CD14-positive monocyte (primary cell): ENCODE results near the gene PHETA2. TPM values are rescaled to one million over a fixed set of nuclear protein-coding genes. Genes with fewer than 3 reads are reported as not detected.
A peak's percentile ranks its signal among the peaks of the same experiment; 100 is the strongest.

ENCODE experiments used
- DNase-seq, 3 donors: peaks; one replicate each; pipeline ENCODE4 v3.0.0-alpha.2; 2011 to 2022
- H2AFZ ChIP-seq: 2 replicates; pipeline ENCODE4 v1.6.0; 2012; ENCODE audit warnings: mild to moderate bottlenecking, low read depth, low read length, inconsistent platforms; ENCODE audit not compliant: insufficient read depth, poor library complexity, severe bottlenecking
- H3K27ac ChIP-seq, 2 donors: 1 replicate in 1 of 2; 2 replicates in 1 of 2; pipeline ENCODE4 v1.5.1; 2012 to 2013; ENCODE audit warnings: low read length in 2 of 2, control low read depth in 1 of 2, inconsistent platforms in 1 of 2, low read depth in 1 of 2, mild to moderate bottlenecking in 1 of 2
- H3K27me3 ChIP-seq, 2 donors: one replicate each; pipeline versions ENCODE4 v1.6.0 to v1.6.1; 2011 to 2013; ENCODE audit warnings: low read length in 2 of 2; ENCODE audit not compliant: control insufficient read depth in 2 of 2, insufficient read depth in 2 of 2
- H3K36me3 ChIP-seq, 2 donors: replicated peaks in 1 of 2; 1 replicate in 1 of 2; 2 replicates in 1 of 2; pipeline versions ENCODE4 v1.5.1 to v1.6.1; 2012 to 2013; ENCODE audit warnings: low read length in 2 of 2, control low read depth in 1 of 2, inconsistent platforms in 1 of 2, mild to moderate bottlenecking in 1 of 2; ENCODE audit not compliant: insufficient read depth in 2 of 2, control insufficient read depth in 1 of 2
- H3K4me1 ChIP-seq, 2 donors: 1 replicate in 1 of 2; 2 replicates in 1 of 2; pipeline versions ENCODE4 v1.5.1 to v1.6.1; 2012 to 2013; ENCODE audit warnings: low read length in 2 of 2, control low read depth in 1 of 2, inconsistent platforms in 1 of 2, mild to moderate bottlenecking in 1 of 2, moderate library complexity in 1 of 2; ENCODE audit not compliant: insufficient read depth in 2 of 2, control insufficient read depth in 1 of 2
- H3K4me2 ChIP-seq: replicated peaks from 2 replicates; pipeline ENCODE3; 2012; ENCODE audit warnings: low read length, moderate library complexity, mild to moderate bottlenecking; ENCODE audit not compliant: poor library complexity, severe bottlenecking; ENCODE audit errors: extremely low read depth
- H3K4me3 ChIP-seq, 3 experiments: fragments of 200-600 bp in 1 of 3; sonication (generic) in 1 of 3; replicated peaks in 1 of 3; 1 replicate in 2 of 3; 2 replicates in 1 of 3; pipeline ENCODE4 v1.5.1; 2011 to 2013; ENCODE audit warnings: low read length in 3 of 3, mild to moderate bottlenecking in 3 of 3, control low read depth in 2 of 3, low read depth in 2 of 3, inconsistent platforms in 1 of 3, moderate library complexity in 1 of 3
- H3K79me2 ChIP-seq: 2 replicates; pipeline ENCODE4 v1.6.0; 2012; ENCODE audit warnings: mild to moderate bottlenecking, control low read depth, inconsistent platforms, low read length, moderate library complexity; ENCODE audit not compliant: insufficient read depth
- H3K9ac ChIP-seq: 2 replicates; pipeline ENCODE4 v1.6.0; 2017; ENCODE audit warnings: low read length, mild to moderate bottlenecking; ENCODE audit not compliant: insufficient read depth, poor library complexity, severe bottlenecking
- H3K9me3 ChIP-seq, 2 donors: replicated peaks in 1 of 2; 1 replicate in 1 of 2; 2 replicates in 1 of 2; pipeline versions ENCODE4 v1.5.1 to v1.6.1; 2012 to 2013; ENCODE audit warnings: low read length in 2 of 2, control low read depth in 1 of 2; ENCODE audit not compliant: control insufficient read depth in 1 of 2, insufficient read depth in 1 of 2
- H4K20me1 ChIP-seq: 2 replicates; pipeline ENCODE4 v1.6.0; 2012; ENCODE audit warnings: mild to moderate bottlenecking, low read length, control low read depth, moderate library complexity; ENCODE audit not compliant: insufficient read depth
- H3K27ac Mint-ChIP-seq, 7 donors: one replicate each; pipeline ENCODE4 v1.8.0; 2020; ENCODE audit warnings: mild to moderate bottlenecking in 7 of 7, mixed read lengths in 7 of 7, moderate library complexity in 6 of 7, inconsistent platforms in 2 of 7
- H3K27me3 Mint-ChIP-seq, 3 donors: one replicate each; pipeline ENCODE4 v1.8.0; 2021 to 2022; ENCODE audit warnings: low read depth in 3 of 3, mild to moderate bottlenecking in 3 of 3, mixed read lengths in 3 of 3, moderate library complexity in 3 of 3, inconsistent platforms in 1 of 3
- H3K36me3 Mint-ChIP-seq, 2 donors: one replicate each; pipeline ENCODE4 v1.8.0; 2020; ENCODE audit warnings: mixed read lengths in 2 of 2, inconsistent platforms in 1 of 2, mild to moderate bottlenecking in 1 of 2
- H3K4me1 Mint-ChIP-seq: one replicate; pipeline ENCODE4 v1.8.0; 2020; ENCODE audit warnings: mild to moderate bottlenecking, mixed read lengths
- H3K4me3 Mint-ChIP-seq, 2 donors: one replicate each; pipeline ENCODE4 v1.8.0; 2020; ENCODE audit warnings: mild to moderate bottlenecking in 2 of 2, mixed read lengths in 2 of 2, moderate library complexity in 1 of 2
- H3K9me3 Mint-ChIP-seq, 7 donors: one replicate each; pipeline ENCODE4 v1.8.0; 2020 to 2022; ENCODE audit warnings: mixed read lengths in 7 of 7, mild to moderate bottlenecking in 6 of 7, moderate library complexity in 6 of 7, inconsistent platforms in 2 of 7
- CTCF ChIP-seq: fragments of 200-600 bp; IDR thresholded peaks from one replicate; pipeline ENCODE4 v1.8.0; 2022; ENCODE audit warnings: antibody characterized with exemption, mild to moderate bottlenecking
- WGBS: methylation state at CpG from one replicate; pipeline ENCODE4 v1.1.5; 2013; ENCODE audit warnings: missing lambda C conversion rate; ENCODE audit not compliant: insufficient coverage; 5-methylcytosine and 5-hydroxymethylcytosine counted together
- intact Hi-C, 2 donors: fragments of 100-400 bp; cut with micrococcal nuclease; formaldehyde crosslinking; loops; one replicate each; pipeline versions ENCODE4 v1.15.0 to v1.15.1; 2023
- polyA plus RNA-seq, 3 donors: library from polyadenylated mRNA; depleted of rRNA in 1 of 3; unstranded in 2 of 3; stranded (reverse) in 1 of 3; fragments of 300-500 nt in 2 of 3; fragments of >200 nt in 1 of 3; fragmentation: Illumina TruSeq in 2 of 3; gene quantifications; 1 replicate in 2 of 3; 2 replicates in 1 of 3; pipeline ENCODE4 v1.2.3, GENCODE V29; 2012 to 2021

PHETA2 gene
- polyA plus RNA-seq, 3 donors, result 2.4 to 3.6 (median 3.3) TPM

- Histone ChIP-seq H3K9ac (no peak overlapping the region), H3K4me3 (no peak overlapping the region), H3K27ac (no peak overlapping the region), H4K20me1 (peaks cover 54% of the 10 kb centered on the region), H3K9me3 (peaks cover 33 to 43% of the 10 kb centered on the region in 2 donors), H3K4me2 (no peak overlapping the region), H2AFZ (no peak overlapping the region), H3K79me2 (peaks cover 16% of the 10 kb centered on the region), H3K27me3 (no peaks in the 10 kb centered on the region), H3K36me3 (peaks cover 69 to 76% of the 10 kb centered on the region in 2 donors), H3K4me1 (no peaks in the 10 kb centered on the region)
- no peak overlapping the region for H3K27ac Mint-ChIP-seq
- peaks cover 0 to 3% (median 0%) of the 10 kb centered on the region in 3 donors for H3K27me3 Mint-ChIP-seq
- peaks cover 32 to 49% (median 42%) of the 10 kb centered on the region in 7 donors for H3K9me3 Mint-ChIP-seq
- no peak for TF ChIP-seq CTCF
- H3K4me1 Mint-ChIP-seq, result peaks cover 4% of the 10 kb centered on the region
- 100% methylated on average over 1 of the region's 5 CpGs for WGBS
- no peak overlapping the region for H3K4me3 Mint-ChIP-seq
- peaks cover 76 to 84% of the 10 kb centered on the region in 2 donors for H3K36me3 Mint-ChIP-seq
- intact Hi-C loops, result no loop called here
- no peak for DNase-seq
These were observed 13.6 kb upstream of the PHETA2 start for GRCh38 chr22:42060489-42060888.

- Histone ChIP-seq H3K79me2 (peaks cover 20% of the 10 kb centered on the region), H3K36me3 (peaks cover 75 to 81% of the 10 kb centered on the region in 2 donors), H3K4me2 (no peak overlapping the region), H3K9me3 (peaks cover 33 to 43% of the 10 kb centered on the region in 2 donors), H3K9ac (no peak overlapping the region), H3K27me3 (no peaks in the 10 kb centered on the region), H3K4me1 (no peaks in the 10 kb centered on the region), H3K4me3 (no peak overlapping the region), H2AFZ (no peak overlapping the region), H3K27ac (no peak overlapping the region), H4K20me1 (peaks cover 60% of the 10 kb centered on the region)
- DNase-seq, result no peak
- Mint-ChIP-seq H3K4me3 (no peak overlapping the region), H3K36me3 (peaks cover 79 to 90% of the 10 kb centered on the region in 2 donors), H3K27me3 (peaks cover 0 to 3% (median 0%) of the 10 kb centered on the region in 3 donors), H3K9me3 (peaks cover 32 to 47% (median 42%) of the 10 kb centered on the region in 7 donors), H3K4me1 (peaks cover 7% of the 10 kb centered on the region), H3K27ac (peak overlapping the region in 2 of 7 donors; percentile 58 to 69)
- TF ChIP-seq CTCF, result no peak
- intact Hi-C loops, result no loop called here
- WGBS, result 100% methylated on average over 5 of the region's 7 CpGs
These were observed 13.0 kb upstream of the PHETA2 start for GRCh38 chr22:42061041-42061440.
